Loucy (cell line): Measurements from ENCODE around the gene APBA1.

Experiments used
- CTCF ChIP-seq: fragments of 200-600 bp; sonication (generic); conservative IDR thresholded peaks from 2 replicates; pipeline ENCODE4 v1.5.1; 2014; ENCODE audit warnings: mild to moderate bottlenecking, antibody characterized with exemption, low read length
- EZH2phosphoT487 ChIP-seq: fragments of 200-600 bp; IDR thresholded peaks from 2 replicates; pipeline ENCODE4 v1.6.1; 2018; ENCODE audit warnings: antibody characterized with exemption, mild to moderate bottlenecking, moderate library complexity, borderline replicate concordance

- TF ChIP-seq CTCF (no peak), EZH2phosphoT487 (no peak)
Observed at GRCh38 chr9:69483886-69484422, 188.2 kb downstream of the APBA1 start.
